Nephron progenitor cell (in vitro differentiated cells): ENCODE results near the gene FLRT1.

ENCODE experiments used
- DNase-seq: peaks from one replicate; pipeline ENCODE4 v3.0.0; 2021
- H3K27ac Mint-ChIP-seq: 2 replicates; pipeline ENCODE4 v1.8.0; 2021; ENCODE audit warnings: mild to moderate bottlenecking, moderate library complexity, mixed read lengths
- H3K27me3 Mint-ChIP-seq: 2 replicates; pipeline ENCODE4 v1.8.0; 2021; ENCODE audit warnings: mild to moderate bottlenecking, low read depth, mixed read lengths; ENCODE audit not compliant: poor library complexity
- H3K36me3 Mint-ChIP-seq: 2 replicates; pipeline ENCODE4 v1.8.0; 2021; ENCODE audit warnings: low read depth, mixed read lengths
- H3K4me1 Mint-ChIP-seq: 2 replicates; pipeline ENCODE4 v1.8.0; 2021; ENCODE audit warnings: mixed read lengths
- H3K4me3 Mint-ChIP-seq: 2 replicates; pipeline ENCODE4 v1.8.0; 2021; ENCODE audit warnings: mild to moderate bottlenecking, moderate library complexity, mixed read lengths
- H3K9me3 Mint-ChIP-seq: 2 replicates; pipeline ENCODE4 v1.8.0; 2021; ENCODE audit warnings: mild to moderate bottlenecking, moderate library complexity, mixed read lengths
- CTCF ChIP-seq: fragments of 200-600 bp; sonication (generic); IDR thresholded peaks from 2 replicates; pipeline ENCODE4 v1.5.0; 2021; ENCODE audit warnings: antibody characterized with exemption

Gene FLRT1

GRCh38 chr11:64069401-64070313 is 33.9 kb downstream of the FLRT1 start:
- H3K4me3 Mint-ChIP-seq, result peak overlapping the region; percentile 11

GRCh38 chr11:64070314-64070681 is 34.6 kb downstream of the FLRT1 start:
- Mint-ChIP-seq H3K27ac (no peak overlapping the region), H3K27me3 (peaks cover 13% of the 10 kb centered on the region), H3K4me3 (peak overlapping the region; percentile 11), H3K9me3 (no peaks in the 10 kb centered on the region), H3K36me3 (no peaks in the 10 kb centered on the region), H3K4me1 (peaks cover 57% of the 10 kb centered on the region)
- no peak for TF ChIP-seq CTCF
- peak; percentile 50 for DNase-seq

More at GRCh38 chr11:64069401-64070313, 33.9 kb downstream of the FLRT1 start:
- peaks cover 13% of the 10 kb centered on the region for H3K27me3 Mint-ChIP-seq
- H3K36me3 Mint-ChIP-seq, result no peaks in the 10 kb centered on the region
- DNase-seq, result no peak
- peaks cover 62% of the 10 kb centered on the region for H3K4me1 Mint-ChIP-seq
- no peak for TF ChIP-seq CTCF
- no peaks in the 10 kb centered on the region for H3K9me3 Mint-ChIP-seq
- no peak overlapping the region for H3K27ac Mint-ChIP-seq

GRCh38 chr11:64071849-64072248 is 36.1 kb downstream of the FLRT1 start:
- TF ChIP-seq CTCF, result no peak
- Mint-ChIP-seq H3K36me3 (no peaks in the 10 kb centered on the region), H3K4me1 (peaks cover 62% of the 10 kb centered on the region)

GRCh38 chr11:64072403-64072802 is 36.7 kb downstream of the FLRT1 start:
- H3K27me3 Mint-ChIP-seq, result peaks cover 11% of the 10 kb centered on the region
- H3K9me3 Mint-ChIP-seq, result no peaks in the 10 kb centered on the region
- H3K4me1 Mint-ChIP-seq, result peaks cover 58% of the 10 kb centered on the region
- TF ChIP-seq CTCF, result no peak
- no peak overlapping the region for H3K27ac Mint-ChIP-seq
- H3K4me3 Mint-ChIP-seq, result no peak overlapping the region
- no peak for DNase-seq
- no peaks in the 10 kb centered on the region for H3K36me3 Mint-ChIP-seq

More at GRCh38 chr11:64071849-64072248, 36.1 kb downstream of the FLRT1 start:
- DNase-seq, result peak; percentile 49
- H3K27ac Mint-ChIP-seq, result peak overlapping the region; percentile 54
- H3K27me3 Mint-ChIP-seq, result peaks cover 11% of the 10 kb centered on the region
- H3K9me3 Mint-ChIP-seq, result no peaks in the 10 kb centered on the region
- no peak overlapping the region for H3K4me3 Mint-ChIP-seq

GRCh38 chr11:64072871-64073270 is 37.1 kb downstream of the FLRT1 start:
- peaks cover 56% of the 10 kb centered on the region for H3K4me1 Mint-ChIP-seq
- no peak overlapping the region for H3K27ac Mint-ChIP-seq
- no peak for DNase-seq
- H3K27me3 Mint-ChIP-seq, result peaks cover 10% of the 10 kb centered on the region
- H3K36me3 Mint-ChIP-seq, result no peaks in the 10 kb centered on the region
- no peaks in the 10 kb centered on the region for H3K9me3 Mint-ChIP-seq
- no peak overlapping the region for H3K4me3 Mint-ChIP-seq
- TF ChIP-seq CTCF, result no peak

- TF ChIP-seq CTCF, result no peak
- Mint-ChIP-seq H3K27ac (no peak overlapping the region), H3K4me1 (peaks cover 50% of the 10 kb centered on the region), H3K4me3 (no peak overlapping the region), H3K9me3 (no peaks in the 10 kb centered on the region), H3K27me3 (peaks cover 12% of the 10 kb centered on the region), H3K36me3 (no peaks in the 10 kb centered on the region)
- DNase-seq, result no peak
These were observed 37.8 kb downstream of the FLRT1 start for GRCh38 chr11:64073542-64073941.
